Endothelial cell of umbilical vein (primary cell): ENCODE data around the gene TNFAIP8L3. TPM values are rescaled to one million over a fixed set of nuclear protein-coding genes. Genes with fewer than 3 reads are reported as not detected.

ENCODE experiments used
- BruUV-seq: library from RNA; stranded (reverse); fragments of 400-500 nt; replicated peaks from 2 replicates; lab custom pipeline; 2021; lab: Mats Ljungman, UMichigan
- CTCF ChIA-PET: fragments of 300-600, 350-600 bp; sonication (Branson Sonifier 250); formaldehyde crosslinking; loops from one replicate; lab custom pipeline; 2021; ENCODE audit warnings: antibody characterized with exemption, inconsistent platforms; lab: Charles Lee
- POLR2A ChIA-PET: fragments of 300-600, 350-600 bp; sonication (Branson Sonifier 250); formaldehyde crosslinking; loops from one replicate; lab custom pipeline; 2021; ENCODE audit warnings: antibody characterized with exemption, inconsistent platforms; lab: Charles Lee
- DNase-seq: peaks from one replicate; pipeline ENCODE4 v3.0.0-alpha.2; 2011; ENCODE audit warnings: low read depth, low spot score
- FAIRE-seq: peaks from 2 replicates; lab custom pipeline; 2011; peaks lifted over from hg19 to GRCh38; lab: Jason Lieb, UNC
- H2AFZ ChIP-seq: 2 replicates; pipeline ENCODE4 v1.6.0; 2012; ENCODE audit warnings: low read depth, low read length, control low read depth, inconsistent platforms
- H3K27ac ChIP-seq: 2 replicates; pipeline ENCODE4 v1.5.1; 2011; ENCODE audit warnings: low read depth, mild to moderate bottlenecking, control low read depth, low read length, moderate library complexity; ENCODE audit not compliant: insufficient read depth
- H3K27me3 ChIP-seq, 2 experiments: 2 replicates each; pipeline versions ENCODE4 v1.6.0 to v1.6.1; 2011; ENCODE audit warnings: low read length in 2 of 2, mixed read lengths in 1 of 2; ENCODE audit not compliant: control insufficient read depth in 2 of 2, insufficient read depth in 2 of 2
- H3K36me3 ChIP-seq, 2 experiments: 2 replicates in 1 of 2; 3 replicates in 1 of 2; pipeline ENCODE4 v1.5.1; 2011; ENCODE audit warnings: low read length in 2 of 2, mild to moderate bottlenecking in 1 of 2, moderate library complexity in 1 of 2; ENCODE audit not compliant: control insufficient read depth in 2 of 2, insufficient read depth in 2 of 2; ENCODE audit errors: extremely low read depth in 1 of 2
- H3K4me1 ChIP-seq: 3 replicates; pipeline ENCODE4 v1.5.1; 2011; ENCODE audit warnings: mild to moderate bottlenecking, low read length; ENCODE audit not compliant: control insufficient read depth, insufficient read depth; ENCODE audit errors: extremely low read depth
- H3K4me2 ChIP-seq: 2 replicates; pipeline ENCODE4 v1.6.1; 2011; ENCODE audit warnings: low read length, control low read depth, mixed read lengths; ENCODE audit not compliant: insufficient read depth
- H3K4me3 ChIP-seq, 3 experiments: fragments of 200-600 bp in 1 of 3; sonication (generic), shearing (Covaris generic) in 1 of 3; replicated peaks in 1 of 3; 2 replicates each; pipeline ENCODE4 v1.5.1; 2011 to 2016; ENCODE audit warnings: control low read depth in 3 of 3, low read length in 3 of 3, mild to moderate bottlenecking in 2 of 3, inconsistent platforms in 1 of 3, low read depth in 1 of 3, moderate library complexity in 1 of 3; ENCODE audit not compliant: insufficient read depth in 1 of 3
- H3K79me2 ChIP-seq: 2 replicates; pipeline ENCODE4 v1.6.0; 2012; ENCODE audit warnings: low read length, inconsistent platforms; ENCODE audit not compliant: control insufficient read depth, insufficient read depth
- H3K9ac ChIP-seq: replicated peaks from 2 replicates; pipeline ENCODE3; 2011; ENCODE audit warnings: low read length, control low read depth; ENCODE audit not compliant: insufficient read depth; ENCODE audit errors: extremely low read depth
- H3K9me1 ChIP-seq: replicated peaks from 3 replicates; pipeline ENCODE4 v1.6.0; 2011; ENCODE audit warnings: mild to moderate bottlenecking, low read length; ENCODE audit not compliant: control insufficient read depth, insufficient read depth; ENCODE audit errors: extremely low read depth
- H3K9me3 ChIP-seq: replicated peaks from 2 replicates; pipeline ENCODE4 v1.5.1; 2012; ENCODE audit warnings: low read length, inconsistent platforms; ENCODE audit not compliant: control insufficient read depth, insufficient read depth
- H4K20me1 ChIP-seq: replicated peaks from 2 replicates; pipeline ENCODE3; 2011; ENCODE audit warnings: mild to moderate bottlenecking, low read length; ENCODE audit not compliant: control insufficient read depth, insufficient read depth; ENCODE audit errors: extremely low read depth
- EZH2 ChIP-seq: IDR thresholded peaks from 2 replicates; pipeline ENCODE4 v1.6.1; 2012; ENCODE audit warnings: borderline replicate concordance, low read depth, mild to moderate bottlenecking, moderate library complexity, low read length, inconsistent platforms; ENCODE audit not compliant: severe bottlenecking
- FOS ChIP-seq: IDR thresholded peaks from 2 replicates; pipeline ENCODE4 v1.6.1; 2011; ENCODE audit warnings: mild to moderate bottlenecking, low read length, moderate library complexity, borderline replicate concordance; ENCODE audit not compliant: insufficient read depth
- GATA2 ChIP-seq: IDR thresholded peaks from 2 replicates; pipeline ENCODE4 v1.7.0; 2011; ENCODE audit warnings: low read depth, mild to moderate bottlenecking, moderate library complexity, mixed read lengths, low read length; ENCODE audit not compliant: insufficient read length, insufficient read depth
- JUN ChIP-seq: IDR thresholded peaks from 2 replicates; pipeline ENCODE4 v1.6.1; 2011; ENCODE audit warnings: borderline replicate concordance, low read depth; ENCODE audit not compliant: insufficient read length, insufficient read depth
- MYC ChIP-seq: IDR thresholded peaks from one replicate; pipeline ENCODE4 v1.6.1; 2011; ENCODE audit warnings: mild to moderate bottlenecking, low read depth, low read length
- POLR2A ChIP-seq: IDR thresholded peaks from 2 replicates; pipeline ENCODE4 v1.6.1; 2012; ENCODE audit warnings: low read depth, mild to moderate bottlenecking, control low read depth, low read length
- POLR2AphosphoS5 ChIP-seq: IDR thresholded peaks from 2 replicates; pipeline ENCODE4 v1.6.1; 2012; ENCODE audit warnings: low read depth, mild to moderate bottlenecking, control low read depth, low read length, moderate library complexity; ENCODE audit not compliant: insufficient read depth
- dilution Hi-C: fragments of 300-500 bp; cut with MboI; formaldehyde crosslinking; loops from one replicate; pipeline ENCODE4 v1.15.0; 2019; ENCODE audit warnings: low sequenced_read_pairs; ENCODE audit not compliant: extremely low pct_ligation_motif_present
- intact Hi-C: fragments of 100-400 bp; cut with micrococcal nuclease; formaldehyde crosslinking; loops from one replicate; pipeline ENCODE4 v1.10.0; 2022
- polyA plus RNA-seq, 4 experiments: library from polyadenylated mRNA; depleted of rRNA in 3 of 4; stranded (reverse) in 3 of 4; unstranded in 1 of 4; fragments of >200 nt; gene quantifications; 2 replicates each; pipeline versions ENCODE4 v1.2.1 to v1.2.3, GENCODE V29; 2011 to 2012; ENCODE audit warnings: missing spikeins in 1 of 4
- total RNA-seq: library from RNA; stranded (reverse); gene quantifications from 2 replicates; pipeline ENCODE4 v1.2.3, GENCODE V29; 2021
- TF ChIP-seq, protein P1 (sequence below), 2 donors: IDR thresholded peaks; 1 replicate in 1 of 2; 2 replicates in 1 of 2; pipeline ENCODE4 v1.5.1; 2011; ENCODE audit warnings: low read length in 2 of 2, mild to moderate bottlenecking in 2 of 2, moderate library complexity in 2 of 2, control low read depth in 1 of 2, inconsistent platforms in 1 of 2, low read depth in 1 of 2; ENCODE audit not compliant: insufficient read depth in 1 of 2; ENCODE audit errors: extremely low read depth in 1 of 2
- TF ChIP-seq, protein P2 (sequence below): IDR thresholded peaks from 2 replicates; pipeline ENCODE4 v1.6.1; 2011; ENCODE audit not compliant: insufficient read depth, insufficient read length

The TNFAIP8L3 gene
- total and polyA plus RNA-seq, 2 donors (not counting 3 experiments of a cell fraction or from before 2014, with no cell fraction given) = 8.8 to 38.3 TPM

DNA sequence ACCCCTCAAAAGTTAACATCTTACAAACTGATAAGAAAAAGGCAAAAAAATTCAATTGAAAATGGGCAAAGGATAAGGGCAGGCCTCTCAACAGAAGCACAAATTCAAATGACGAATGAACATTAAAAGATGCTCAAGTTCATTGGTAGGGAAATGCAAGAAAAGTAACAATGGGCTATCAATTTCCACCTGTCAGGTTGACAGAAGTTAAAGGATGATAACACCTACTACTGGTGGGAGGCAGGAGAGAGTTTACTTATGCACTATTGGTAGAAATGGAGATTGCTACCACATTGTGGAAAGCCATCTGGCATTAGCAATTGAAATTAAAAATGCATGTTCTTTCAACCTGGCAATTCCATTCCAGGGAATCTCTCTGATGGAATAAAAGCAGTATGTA lies 35.6 kb upstream of the TNFAIP8L3 start:
- intact Hi-C loops (no loop called here), dilution Hi-C loops (no loop called here)
- TF ChIP-seq POLR2AphosphoS5 (no peak), JUN (no peak), GATA2 (no peak), MYC (no peak), FOS (no peak), EZH2 (no peak), POLR2A (no peak)
- TF ChIP-seq, protein P1, sequence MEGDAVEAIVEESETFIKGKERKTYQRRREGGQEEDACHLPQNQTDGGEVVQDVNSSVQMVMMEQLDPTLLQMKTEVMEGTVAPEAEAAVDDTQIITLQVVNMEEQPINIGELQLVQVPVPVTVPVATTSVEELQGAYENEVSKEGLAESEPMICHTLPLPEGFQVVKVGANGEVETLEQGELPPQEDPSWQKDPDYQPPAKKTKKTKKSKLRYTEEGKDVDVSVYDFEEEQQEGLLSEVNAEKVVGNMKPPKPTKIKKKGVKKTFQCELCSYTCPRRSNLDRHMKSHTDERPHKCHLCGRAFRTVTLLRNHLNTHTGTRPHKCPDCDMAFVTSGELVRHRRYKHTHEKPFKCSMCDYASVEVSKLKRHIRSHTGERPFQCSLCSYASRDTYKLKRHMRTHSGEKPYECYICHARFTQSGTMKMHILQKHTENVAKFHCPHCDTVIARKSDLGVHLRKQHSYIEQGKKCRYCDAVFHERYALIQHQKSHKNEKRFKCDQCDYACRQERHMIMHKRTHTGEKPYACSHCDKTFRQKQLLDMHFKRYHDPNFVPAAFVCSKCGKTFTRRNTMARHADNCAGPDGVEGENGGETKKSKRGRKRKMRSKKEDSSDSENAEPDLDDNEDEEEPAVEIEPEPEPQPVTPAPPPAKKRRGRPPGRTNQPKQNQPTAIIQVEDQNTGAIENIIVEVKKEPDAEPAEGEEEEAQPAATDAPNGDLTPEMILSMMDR (IDR thresholded peaks at IDR 0.05; ENCODE audit: extremely low read depth in 1 of 2, insufficient read depth in 1 of 2, low read depth in 1 of 2, low read length in 2 of 2) = no peak
- TF ChIP-seq, protein P2, sequence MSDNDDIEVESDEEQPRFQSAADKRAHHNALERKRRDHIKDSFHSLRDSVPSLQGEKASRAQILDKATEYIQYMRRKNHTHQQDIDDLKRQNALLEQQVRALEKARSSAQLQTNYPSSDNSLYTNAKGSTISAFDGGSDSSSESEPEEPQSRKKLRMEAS = no peak
- no peak overlapping the region for H3K27ac ChIP-seq
- peaks cover 26% of the 10 kb centered on the region for H3K4me1 ChIP-seq
- H3K4me2 ChIP-seq = no peak overlapping the region
- no peaks in the 10 kb centered on the region for H3K79me2 ChIP-seq
- H3K36me3 ChIP-seq = no peaks in the 10 kb centered on the region
- CTCF ChIA-PET = no interaction called here
- H3K9ac ChIP-seq = no peak overlapping the region
- H3K27me3 ChIP-seq = no peaks in the 10 kb centered on the region
- H3K4me3 ChIP-seq = no peak overlapping the region
- H3K9me1 ChIP-seq = no peaks in the 10 kb centered on the region
- no peak for DNase-seq
- no peaks in the 10 kb centered on the region for H4K20me1 ChIP-seq
- no peak for FAIRE-seq
- POLR2A ChIA-PET = no interaction called here
- H2AFZ ChIP-seq = no peak overlapping the region
- H3K9me3 ChIP-seq = no peaks in the 10 kb centered on the region
- BruUV-seq = no TSS peak
